ENCODE measurements around the gene USP49. TPM values are rescaled to one million over a fixed set of nuclear protein-coding genes. Genes with fewer than 3 reads are reported as not detected.

USP49 gene
- total RNA-seq, 2 donors from 2014 or later: 2.7 to 3.1 TPM

DNA sequence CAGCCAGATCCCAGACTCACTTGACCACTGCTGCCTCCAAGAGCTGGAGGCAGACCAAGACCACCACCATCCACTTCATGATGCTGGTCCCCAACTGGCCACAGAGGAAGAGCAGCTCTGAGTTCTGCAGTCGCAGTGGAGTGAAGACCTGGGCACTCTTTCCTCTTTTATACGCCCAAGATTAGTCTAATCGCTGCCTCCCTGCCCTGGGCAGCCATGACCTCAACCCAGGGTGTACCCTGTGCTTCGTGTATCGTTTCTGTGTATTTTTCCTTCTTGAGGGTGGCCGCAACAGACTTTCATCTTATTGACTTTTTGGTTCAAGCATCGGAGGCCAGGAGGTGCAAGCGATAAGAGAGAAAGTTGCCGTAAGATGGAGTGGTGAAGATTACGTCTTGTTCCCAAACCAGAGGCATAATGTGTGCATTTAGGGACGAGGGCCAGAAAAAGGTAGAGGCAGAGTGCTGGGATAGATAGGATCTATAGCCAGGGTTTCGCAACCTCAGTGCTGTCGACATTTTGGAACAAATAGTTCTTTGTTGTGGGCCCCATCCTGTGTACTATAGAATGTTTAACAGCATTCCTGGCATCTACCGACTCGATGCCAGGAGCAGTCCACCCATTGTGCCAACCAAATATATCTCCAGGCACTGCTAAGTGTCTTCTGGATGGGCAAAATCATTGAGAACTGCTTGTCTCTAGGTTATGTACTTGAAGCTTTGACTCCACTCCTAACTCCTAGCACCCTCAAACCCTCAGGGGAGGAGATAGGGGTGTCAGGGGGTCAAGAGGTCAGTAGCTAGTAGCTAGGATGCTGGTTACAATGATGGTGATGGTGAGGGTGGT is 147.7 kb downstream of the USP49 start, which contains the start of gene PGC:
PGC (minus strand) TSS at position 142 of the 846 bp plus-strand sequence; CDS start at position 79, 63 bp downstream.
- intact Hi-C loops (cut with DNase I): no loop called here
- DNase-seq (ENCODE audit: low spot score): no peak

- DNase-seq (ENCODE audit: low spot score): no peak
- intact Hi-C loops (cut with DNase I): no loop called here
These were observed 149.1 kb downstream of the USP49 start for GRCh38 chr6:41746107-41746506.

DNA sequence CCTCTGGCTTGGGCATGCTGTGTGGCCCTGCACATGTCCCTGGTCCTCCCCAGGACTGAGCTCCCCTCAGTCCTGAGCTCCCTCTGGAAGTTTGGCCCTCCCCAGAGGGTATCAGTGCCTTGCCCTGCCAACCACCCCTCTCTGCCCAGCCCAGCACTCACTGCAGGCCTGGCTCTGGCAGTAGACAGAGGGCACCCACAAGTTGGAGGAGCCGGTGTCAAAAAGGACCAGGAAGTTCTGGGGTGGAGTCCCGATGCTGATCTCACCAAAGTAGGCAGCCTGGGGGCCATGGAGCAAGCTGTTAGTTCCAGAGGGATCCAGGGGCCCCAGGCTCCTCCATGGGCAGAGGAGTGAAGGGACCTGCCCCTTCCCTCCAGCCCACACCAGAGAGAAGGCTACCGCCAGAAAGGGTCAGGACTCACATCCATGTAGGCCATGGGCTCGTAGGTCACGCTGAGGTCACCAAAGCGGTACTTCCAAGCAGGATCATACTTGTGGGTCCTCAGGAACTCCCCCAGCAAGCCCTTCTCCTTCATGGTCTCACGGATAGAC is 150.9 kb downstream of the USP49 start:
- no peak for DNase-seq (ENCODE audit: low spot score)
- intact Hi-C loops (cut with DNase I): no loop called here

GRCh38 chr6:41743406-41744235 is 151.6 kb downstream of the USP49 start:
- no peak for DNase-seq (ENCODE audit: low spot score)
- intact Hi-C loops (cut with DNase I): no loop called here

GRCh38 chr6:41741625-41742490 is 153.3 kb downstream of the USP49 start:
- no peak for DNase-seq (ENCODE audit: low spot score)

GRCh38 chr6:41740366-41741162 is 154.6 kb downstream of the USP49 start:
- no peak for DNase-seq (ENCODE audit: low spot score)
- intact Hi-C loops (cut with DNase I): no loop called here

More at GRCh38 chr6:41741625-41742490, 153.3 kb downstream of the USP49 start:
- intact Hi-C loops (cut with DNase I): no loop called here

Other genes with a start within 250 kb of the USP49 start
- gene TFEB, start 159.8 kb downstream of the USP49 start, total RNA-seq: 10 to 100 TPM; 15.1 to 20.6 TPM
- gene PGC, start 148.0 kb downstream of the USP49 start, total RNA-seq: not detected
- 1 to 10 TPM; 4.0 to 4.2 TPM for gene FRS3, start 115.5 kb downstream of the USP49 start, total RNA-seq
- 1 to 10 TPM; 1.4 to 5.8 TPM for gene PRICKLE4, start 114.6 kb downstream of the USP49 start, total RNA-seq
- gene TOMM6, start 107.7 kb downstream of the USP49 start, total RNA-seq: 100 to 1,000 TPM in 1 of 2 donors, 10 to 100 TPM in 1; 84.2 to 101 TPM
- 10 to 100 TPM; 11.9 to 17.8 TPM for gene MED20, start 25.8 kb upstream of the USP49 start, total RNA-seq
- 10 to 100 TPM; 12.7 to 16.8 TPM for gene BYSL, start 26.1 kb upstream of the USP49 start, total RNA-seq
- 10 to 100 TPM; 47.7 to 53.3 TPM for gene CCND3, start 46.4 kb upstream of the USP49 start, total RNA-seq
- 10 to 100 TPM; 16.6 to 18.6 TPM for gene TAF8, start 155.1 kb upstream of the USP49 start, total RNA-seq
- 1 to 10 TPM; 2.3 to 5.5 TPM for gene C6orf132, start 247.2 kb upstream of the USP49 start, total RNA-seq

All from posterior vena cava (tissue), 2 donors.